GM12892 (cell line): ENCODE data around the gene HES1.

ENCODE experiments used
- POLR2AphosphoS5 ChIP-seq: IDR thresholded peaks from 2 replicates; pipeline ENCODE4 v1.6.1; 2011; ENCODE audit warnings: low read depth, low read length, control low read depth
- TAF1 ChIP-seq: IDR thresholded peaks from 2 replicates; pipeline ENCODE4 v1.6.1; 2011; ENCODE audit warnings: low read depth, mild to moderate bottlenecking, control low read depth, low read length, borderline replicate concordance

DNA sequence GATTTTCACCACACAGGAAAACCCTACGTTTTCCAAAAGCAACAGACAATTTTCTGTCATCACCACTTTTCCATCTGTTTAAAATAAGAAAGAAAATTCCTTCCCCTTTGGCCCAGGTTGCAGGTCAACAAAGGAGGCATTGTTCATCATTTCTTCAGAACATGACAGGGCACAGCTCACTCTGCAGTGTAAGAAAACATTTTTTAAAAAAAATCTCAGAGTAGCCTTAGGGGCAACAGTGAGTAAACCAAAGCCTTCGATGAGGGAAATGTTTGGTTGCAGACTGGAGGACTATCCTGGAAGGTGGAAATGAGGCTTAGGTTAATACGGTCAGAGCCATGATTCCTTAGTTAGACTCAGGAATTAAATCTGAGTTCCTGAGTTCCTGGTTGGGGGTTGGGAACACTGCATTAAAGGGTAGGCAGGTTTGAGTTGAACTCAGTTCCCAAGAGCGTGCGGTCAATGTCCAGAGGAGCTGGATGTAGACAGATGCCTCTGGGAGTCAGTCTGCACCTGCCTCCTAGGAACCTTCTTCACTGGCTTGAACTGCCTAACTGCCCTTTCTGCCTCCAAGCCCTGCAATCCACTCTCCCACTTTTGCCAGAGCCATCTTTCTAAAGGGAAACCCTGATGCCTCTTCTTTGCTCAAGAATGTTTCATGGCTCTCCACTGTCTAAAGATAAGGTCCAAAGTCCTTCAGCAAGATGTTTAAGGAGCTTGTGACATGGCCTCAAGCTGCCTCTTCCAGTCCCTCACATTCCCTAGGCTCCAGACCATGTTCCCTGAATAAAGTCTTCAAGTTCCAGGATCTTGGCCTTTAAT is 3.3 kb upstream of the HES1 start:
- no peak for TF ChIP-seq POLR2AphosphoS5
- no peak for TF ChIP-seq TAF1
